HG02973 (cell line): ENCODE measurements around the gene AP1S3.

Experiments
- ATAC-seq: cut with Tn5 transposase; IDR thresholded peaks from one replicate; pipeline ENCODE4 v1.9.1; 2021; ENCODE audit warnings: moderate library complexity; ENCODE audit not compliant: unreplicated experiment

The AP1S3 gene

GRCh38 chr2:223764796-223765195 is 72.6 kb downstream of the AP1S3 start:
- no peak for ATAC-seq

- no peak for ATAC-seq
Measured at GRCh38 chr2:223762853-223763252, 74.5 kb downstream of the AP1S3 start.

GRCh38 chr2:223761746-223762145 is 75.6 kb downstream of the AP1S3 start:
- peak; percentile 74 for ATAC-seq

- ATAC-seq: peak; percentile 67
Measured at GRCh38 chr2:223760838-223761502, 76.4 kb downstream of the AP1S3 start.

- no peak for ATAC-seq
Measured at GRCh38 chr2:223759569-223760430, 77.6 kb downstream of the AP1S3 start.

GRCh38 chr2:223758131-223758840 is 79.1 kb downstream of the AP1S3 start:
- no peak for ATAC-seq

- ATAC-seq: no peak
Measured at GRCh38 chr2:223753940-223754339, 83.4 kb downstream of the AP1S3 start.

- no peak for ATAC-seq
Measured at GRCh38 chr2:223751012-223751411, 86.4 kb downstream of the AP1S3 start.

GRCh38 chr2:223747392-223748042 is 89.9 kb downstream of the AP1S3 start:
- ATAC-seq: no peak

- no peak for ATAC-seq
Measured at GRCh38 chr2:223746611-223747010, 90.8 kb downstream of the AP1S3 start.

GRCh38 chr2:223744580-223744979 is 92.8 kb downstream of the AP1S3 start:
- no peak for ATAC-seq

GRCh38 chr2:223740679-223741078 is 96.7 kb downstream of the AP1S3 start:
- no peak for ATAC-seq

- ATAC-seq: no peak
Measured at GRCh38 chr2:223737207-223737606, 100.2 kb downstream of the AP1S3 start.

GRCh38 chr2:223736488-223736887 is 100.9 kb downstream of the AP1S3 start:
- ATAC-seq: no peak

GRCh38 chr2:223735659-223736244 is 101.6 kb downstream of the AP1S3 start:
- no peak for ATAC-seq

GRCh38 chr2:223735035-223735640 is 102.2 kb downstream of the AP1S3 start:
- no peak for ATAC-seq

- no peak for ATAC-seq
Measured at GRCh38 chr2:223734346-223734745, 103.0 kb downstream of the AP1S3 start.

GRCh38 chr2:223732346-223732745 is 105.0 kb downstream of the AP1S3 start:
- ATAC-seq: no peak

GRCh38 chr2:223731503-223731902 is 105.9 kb downstream of the AP1S3 start:
- ATAC-seq: no peak

GRCh38 chr2:223729781-223730180 is 107.6 kb downstream of the AP1S3 start:
- ATAC-seq: no peak
